Osteocyte (in vitro differentiated cells): ENCODE results near the gene CLTC. TPM values are rescaled to one million over a fixed set of nuclear protein-coding genes. Genes with fewer than 3 reads are reported as not detected.

Source experiments
- DNase-seq: peaks from one replicate; pipeline ENCODE4 v3.0.0; 2021; ENCODE audit warnings: mixed read lengths; ENCODE audit not compliant: unreplicated experiment; ENCODE audit errors: extremely low spot score
- H3K27ac Mint-ChIP-seq: one replicate; pipeline ENCODE4 v1.8.0; 2021; ENCODE audit warnings: mild to moderate bottlenecking, mixed read lengths; ENCODE audit not compliant: unreplicated experiment
- H3K27me3 Mint-ChIP-seq: one replicate; pipeline ENCODE4 v1.8.0; 2021; ENCODE audit warnings: mixed read lengths; ENCODE audit not compliant: unreplicated experiment
- H3K36me3 Mint-ChIP-seq: one replicate; pipeline ENCODE4 v1.8.0; 2021; ENCODE audit warnings: mixed read lengths; ENCODE audit not compliant: unreplicated experiment
- H3K4me1 Mint-ChIP-seq: one replicate; pipeline ENCODE4 v1.8.0; 2021; ENCODE audit warnings: mixed read lengths; ENCODE audit not compliant: unreplicated experiment
- H3K4me3 Mint-ChIP-seq: one replicate; pipeline ENCODE4 v1.8.0; 2021; ENCODE audit warnings: mild to moderate bottlenecking, moderate library complexity, mixed read lengths; ENCODE audit not compliant: unreplicated experiment
- H3K9me3 Mint-ChIP-seq: one replicate; pipeline ENCODE4 v1.8.0; 2021; ENCODE audit warnings: mixed read lengths; ENCODE audit not compliant: unreplicated experiment
- CTCF ChIP-seq: fragments of 200-600 bp; sonication (generic); IDR thresholded peaks from 2 replicates; pipeline ENCODE4 v1.5.0; 2021; ENCODE audit warnings: antibody characterized with exemption, mild to moderate bottlenecking, moderate library complexity
- total RNA-seq: library from RNA; stranded (reverse); gene quantifications from 2 replicates; pipeline ENCODE4 v1.2.1, GENCODE V29; 2021

CLTC gene
- total RNA-seq, 1 donor from 2014 or later = 297 TPM

- Mint-ChIP-seq H3K27ac (no peak overlapping the region), H3K27me3 (no peaks in the 10 kb centered on the region), H3K36me3 (peaks cover 4% of the 10 kb centered on the region), H3K4me3 (no peak overlapping the region), H3K4me1 (peaks cover 12% of the 10 kb centered on the region), H3K9me3 (no peaks in the 10 kb centered on the region)
- DNase-seq = no peak
- no peak for TF ChIP-seq CTCF
These were observed 106.0 kb downstream of the CLTC start for GRCh38 chr17:59725691-59726090.

GRCh38 chr17:59727817-59728533, 108.3 kb downstream of the CLTC start:
- Mint-ChIP-seq H3K36me3 (peaks cover 8% of the 10 kb centered on the region), H3K4me1 (peaks cover 12% of the 10 kb centered on the region), H3K27me3 (no peaks in the 10 kb centered on the region), H3K9me3 (no peaks in the 10 kb centered on the region), H3K4me3 (no peak overlapping the region), H3K27ac (no peak overlapping the region)
- TF ChIP-seq CTCF = no peak
- no peak for DNase-seq

GRCh38 chr17:59730268-59730834, 110.7 kb downstream of the CLTC start:
- Mint-ChIP-seq H3K36me3 (peaks cover 9% of the 10 kb centered on the region), H3K4me1 (peaks cover 3% of the 10 kb centered on the region), H3K9me3 (no peaks in the 10 kb centered on the region), H3K27me3 (no peaks in the 10 kb centered on the region), H3K4me3 (no peak overlapping the region), H3K27ac (no peak overlapping the region)
- TF ChIP-seq CTCF = no peak
- DNase-seq = no peak

- H3K4me3 Mint-ChIP-seq = no peak overlapping the region
- no peak overlapping the region for H3K27ac Mint-ChIP-seq
- no peak for TF ChIP-seq CTCF
- H3K27me3 Mint-ChIP-seq = no peaks in the 10 kb centered on the region
- H3K36me3 Mint-ChIP-seq = peaks cover 17% of the 10 kb centered on the region
- DNase-seq = no peak
- H3K4me1 Mint-ChIP-seq = peaks cover 3% of the 10 kb centered on the region
- no peaks in the 10 kb centered on the region for H3K9me3 Mint-ChIP-seq
These were observed 114.0 kb downstream of the CLTC start for GRCh38 chr17:59733697-59734096.

DNA sequence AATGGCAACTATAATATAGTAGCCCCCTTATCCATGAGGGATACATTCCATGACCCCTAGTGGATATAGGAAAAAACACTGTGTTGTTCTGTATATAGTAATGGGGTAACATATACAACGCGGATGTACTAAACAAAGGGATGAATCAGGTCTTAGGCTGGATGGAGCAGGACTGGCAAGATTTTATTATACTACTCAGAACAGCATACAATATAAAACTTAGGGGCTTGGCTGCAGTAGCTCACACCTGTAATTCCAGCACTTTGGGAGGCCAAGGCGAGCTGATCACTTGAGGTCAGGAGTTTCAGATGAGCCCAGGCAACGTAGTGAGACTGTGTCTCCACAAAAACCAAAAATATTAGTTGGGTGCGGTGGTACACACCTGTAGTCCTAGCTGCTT, 114.5 kb downstream of the CLTC start:
- H3K36me3 Mint-ChIP-seq = peaks cover 20% of the 10 kb centered on the region
- DNase-seq = no peak
- no peaks in the 10 kb centered on the region for H3K9me3 Mint-ChIP-seq
- no peaks in the 10 kb centered on the region for H3K27me3 Mint-ChIP-seq
- no peak for TF ChIP-seq CTCF
- no peak overlapping the region for H3K4me3 Mint-ChIP-seq
- H3K4me1 Mint-ChIP-seq = peaks cover 3% of the 10 kb centered on the region
- H3K27ac Mint-ChIP-seq = no peak overlapping the region
